Measurements from ENCODE around the gene LRBA.

The LRBA gene

GRCh38 chr4:150854600-150854999 is 160.5 kb downstream of the LRBA start:
- no peak overlapping the region for H3K9ac ChIP-seq (ENCODE audit: low read depth, low read length)
- H3K27me3 ChIP-seq (ENCODE audit: control insufficient read depth, insufficient read depth, low read length): no peaks in the 10 kb centered on the region
- H3K4me1 ChIP-seq (ENCODE audit: control insufficient read depth, insufficient read depth, low read length): no peaks in the 10 kb centered on the region
- H3K4me3 ChIP-seq (ENCODE audit: low read depth, low read length): no peak overlapping the region
- no peaks in the 10 kb centered on the region for H3K9me3 ChIP-seq (ENCODE audit: control insufficient read depth, insufficient read depth, low read length)
- H3K36me3 ChIP-seq (ENCODE audit: control insufficient read depth, insufficient read depth, low read length): no peaks in the 10 kb centered on the region

GRCh38 chr4:150853882-150854281 is 161.2 kb downstream of the LRBA start:
- no peak overlapping the region for H3K9ac ChIP-seq (ENCODE audit: low read depth, low read length)
- no peaks in the 10 kb centered on the region for H3K27me3 ChIP-seq (ENCODE audit: control insufficient read depth, insufficient read depth, low read length)
- no peak overlapping the region for H3K4me3 ChIP-seq (ENCODE audit: low read depth, low read length)
- H3K9me3 ChIP-seq (ENCODE audit: control insufficient read depth, insufficient read depth, low read length): no peaks in the 10 kb centered on the region
- no peaks in the 10 kb centered on the region for H3K36me3 ChIP-seq (ENCODE audit: control insufficient read depth, insufficient read depth, low read length)
- H3K4me1 ChIP-seq (ENCODE audit: control insufficient read depth, insufficient read depth, low read length): no peaks in the 10 kb centered on the region

GRCh38 chr4:150852216-150852615 is 162.9 kb downstream of the LRBA start:
- no peaks in the 10 kb centered on the region for H3K9me3 ChIP-seq (ENCODE audit: control insufficient read depth, insufficient read depth, low read length)
- no peak overlapping the region for H3K4me3 ChIP-seq (ENCODE audit: low read depth, low read length)
- peaks cover 2% of the 10 kb centered on the region for H3K36me3 ChIP-seq (ENCODE audit: control insufficient read depth, insufficient read depth, low read length)
- H3K9ac ChIP-seq (ENCODE audit: low read depth, low read length): no peak overlapping the region
- no peaks in the 10 kb centered on the region for H3K4me1 ChIP-seq (ENCODE audit: control insufficient read depth, insufficient read depth, low read length)
- no peaks in the 10 kb centered on the region for H3K27me3 ChIP-seq (ENCODE audit: control insufficient read depth, insufficient read depth, low read length)

- no peaks in the 10 kb centered on the region for H3K4me1 ChIP-seq (ENCODE audit: control insufficient read depth, insufficient read depth, low read length)
- no peak overlapping the region for H3K9ac ChIP-seq (ENCODE audit: low read depth, low read length)
- no peaks in the 10 kb centered on the region for H3K9me3 ChIP-seq (ENCODE audit: control insufficient read depth, insufficient read depth, low read length)
- H3K27me3 ChIP-seq (ENCODE audit: control insufficient read depth, insufficient read depth, low read length): no peaks in the 10 kb centered on the region
- H3K36me3 ChIP-seq (ENCODE audit: control insufficient read depth, insufficient read depth, low read length): peaks cover 2% of the 10 kb centered on the region
- H3K4me3 ChIP-seq (ENCODE audit: low read depth, low read length): no peak overlapping the region
These were observed 166.1 kb downstream of the LRBA start for GRCh38 chr4:150849016-150849415.

GRCh38 chr4:150828159-150828558 is 186.9 kb downstream of the LRBA start:
- Histone ChIP-seq H3K36me3 (ENCODE audit: control insufficient read depth, insufficient read depth, low read length) (peaks cover 6% of the 10 kb centered on the region), H3K27me3 (ENCODE audit: control insufficient read depth, insufficient read depth, low read length) (no peaks in the 10 kb centered on the region), H3K9ac (ENCODE audit: low read depth, low read length) (no peak overlapping the region), H3K4me1 (ENCODE audit: control insufficient read depth, insufficient read depth, low read length) (no peaks in the 10 kb centered on the region), H3K4me3 (ENCODE audit: low read depth, low read length) (no peak overlapping the region), H3K9me3 (ENCODE audit: control insufficient read depth, insufficient read depth, low read length) (no peaks in the 10 kb centered on the region)

- H3K9ac ChIP-seq (ENCODE audit: low read depth, low read length): no peak overlapping the region
- H3K27me3 ChIP-seq (ENCODE audit: control insufficient read depth, insufficient read depth, low read length): no peaks in the 10 kb centered on the region
- no peaks in the 10 kb centered on the region for H3K9me3 ChIP-seq (ENCODE audit: control insufficient read depth, insufficient read depth, low read length)
- no peaks in the 10 kb centered on the region for H3K4me1 ChIP-seq (ENCODE audit: control insufficient read depth, insufficient read depth, low read length)
- peaks cover 6% of the 10 kb centered on the region for H3K36me3 ChIP-seq (ENCODE audit: control insufficient read depth, insufficient read depth, low read length)
- H3K4me3 ChIP-seq (ENCODE audit: low read depth, low read length): no peak overlapping the region
These were observed 187.9 kb downstream of the LRBA start for GRCh38 chr4:150827226-150827625.

- H3K9me3 ChIP-seq (ENCODE audit: control insufficient read depth, insufficient read depth, low read length): no peaks in the 10 kb centered on the region
- no peaks in the 10 kb centered on the region for H3K4me1 ChIP-seq (ENCODE audit: control insufficient read depth, insufficient read depth, low read length)
- H3K9ac ChIP-seq (ENCODE audit: low read depth, low read length): no peak overlapping the region
- H3K27me3 ChIP-seq (ENCODE audit: control insufficient read depth, insufficient read depth, low read length): no peaks in the 10 kb centered on the region
- H3K36me3 ChIP-seq (ENCODE audit: control insufficient read depth, insufficient read depth, low read length): peaks cover 6% of the 10 kb centered on the region
- H3K4me3 ChIP-seq (ENCODE audit: low read depth, low read length): no peak overlapping the region
These were observed 188.8 kb downstream of the LRBA start for GRCh38 chr4:150826306-150826705.

- Histone ChIP-seq H3K36me3 (ENCODE audit: control insufficient read depth, insufficient read depth, low read length) (no peaks in the 10 kb centered on the region), H3K9me3 (ENCODE audit: control insufficient read depth, insufficient read depth, low read length) (no peaks in the 10 kb centered on the region), H3K27me3 (ENCODE audit: control insufficient read depth, insufficient read depth, low read length) (no peaks in the 10 kb centered on the region), H3K9ac (ENCODE audit: low read depth, low read length) (no peak overlapping the region), H3K4me3 (ENCODE audit: low read depth, low read length) (no peak overlapping the region), H3K4me1 (ENCODE audit: control insufficient read depth, insufficient read depth, low read length) (no peaks in the 10 kb centered on the region)
These were observed 192.7 kb downstream of the LRBA start for GRCh38 chr4:150822407-150822806.

- Histone ChIP-seq H3K36me3 (ENCODE audit: control insufficient read depth, insufficient read depth, low read length) (no peaks in the 10 kb centered on the region), H3K9ac (ENCODE audit: low read depth, low read length) (no peak overlapping the region), H3K27me3 (ENCODE audit: control insufficient read depth, insufficient read depth, low read length) (no peaks in the 10 kb centered on the region), H3K4me3 (ENCODE audit: low read depth, low read length) (no peak overlapping the region), H3K9me3 (ENCODE audit: control insufficient read depth, insufficient read depth, low read length) (no peaks in the 10 kb centered on the region), H3K4me1 (ENCODE audit: control insufficient read depth, insufficient read depth, low read length) (no peaks in the 10 kb centered on the region)
These were observed 193.4 kb downstream of the LRBA start for GRCh38 chr4:150821641-150822040.

- Histone ChIP-seq H3K9ac (ENCODE audit: low read depth, low read length) (no peak overlapping the region), H3K4me1 (ENCODE audit: control insufficient read depth, insufficient read depth, low read length) (no peaks in the 10 kb centered on the region), H3K4me3 (ENCODE audit: low read depth, low read length) (no peak overlapping the region), H3K27me3 (ENCODE audit: control insufficient read depth, insufficient read depth, low read length) (no peaks in the 10 kb centered on the region), H3K9me3 (ENCODE audit: control insufficient read depth, insufficient read depth, low read length) (no peaks in the 10 kb centered on the region), H3K36me3 (ENCODE audit: control insufficient read depth, insufficient read depth, low read length) (no peaks in the 10 kb centered on the region)
These were observed 194.7 kb downstream of the LRBA start for GRCh38 chr4:150820409-150820808.

GRCh38 chr4:150818661-150819060 is 196.4 kb downstream of the LRBA start:
- H3K4me1 ChIP-seq (ENCODE audit: control insufficient read depth, insufficient read depth, low read length): no peaks in the 10 kb centered on the region
- H3K36me3 ChIP-seq (ENCODE audit: control insufficient read depth, insufficient read depth, low read length): no peaks in the 10 kb centered on the region
- H3K9me3 ChIP-seq (ENCODE audit: control insufficient read depth, insufficient read depth, low read length): no peaks in the 10 kb centered on the region
- H3K9ac ChIP-seq (ENCODE audit: low read depth, low read length): no peak overlapping the region
- H3K27me3 ChIP-seq (ENCODE audit: control insufficient read depth, insufficient read depth, low read length): no peaks in the 10 kb centered on the region
- no peak overlapping the region for H3K4me3 ChIP-seq (ENCODE audit: low read depth, low read length)

GRCh38 chr4:150817804-150818528 is 197.1 kb downstream of the LRBA start:
- H3K4me3 ChIP-seq (ENCODE audit: low read depth, low read length): no peak overlapping the region
- no peaks in the 10 kb centered on the region for H3K27me3 ChIP-seq (ENCODE audit: control insufficient read depth, insufficient read depth, low read length)
- H3K4me1 ChIP-seq (ENCODE audit: control insufficient read depth, insufficient read depth, low read length): no peaks in the 10 kb centered on the region
- no peak overlapping the region for H3K9ac ChIP-seq (ENCODE audit: low read depth, low read length)
- H3K36me3 ChIP-seq (ENCODE audit: control insufficient read depth, insufficient read depth, low read length): no peaks in the 10 kb centered on the region
- H3K9me3 ChIP-seq (ENCODE audit: control insufficient read depth, insufficient read depth, low read length): no peaks in the 10 kb centered on the region

Data from iPS-15b (cell line).